IMR-90 (cell line): ENCODE results near the gene SQSTM1. TPM values are rescaled to one million over a fixed set of nuclear protein-coding genes. Genes with fewer than 3 reads are reported as not detected.

Source experiments
- ATAC-seq: fragments of 200-7000 bp; cut with Tn5 transposase; 2 replicates; pipeline ENCODE4 v1.9.1; 2020; ENCODE audit warnings: low read depth, mild to moderate bottlenecking, moderate library complexity
- BruUV-seq: library from RNA; stranded (reverse); fragments of 400-500 nt; replicated peaks from 2 replicates; lab custom pipeline; 2021; lab: Mats Ljungman, UMichigan
- CTCF ChIA-PET: fragments of 300-600 bp; formaldehyde crosslinking; extraction: SDS; loops from one replicate; lab custom pipeline; 2021; ENCODE audit warnings: antibody characterized with exemption; lab: Yijun Ruan, JAX
- POLR2A ChIA-PET: fragments of 300-600 bp; sonication (Branson Sonifier 250); formaldehyde crosslinking; loops from one replicate; lab custom pipeline; 2022; ENCODE audit warnings: antibody characterized with exemption; ENCODE audit not compliant: unreplicated experiment; lab: Charles Lee
- DNase-seq: peaks from one replicate; pipeline ENCODE4 v3.0.0; 2013
- H2AFZ ChIP-seq: replicated peaks from 2 replicates; pipeline ENCODE3; 2013; ENCODE audit warnings: low read length, mild to moderate bottlenecking; ENCODE audit not compliant: poor library complexity
- H2AK5ac ChIP-seq: 2 replicates; pipeline ENCODE4 v1.6.1; 2013; ENCODE audit warnings: low read depth, low read length, inconsistent platforms
- H2AK9ac ChIP-seq: replicated peaks from 2 replicates; pipeline ENCODE3; 2013; ENCODE audit warnings: mild to moderate bottlenecking, low read depth, low read length, moderate library complexity; ENCODE audit not compliant: poor library complexity
- H2BK120ac ChIP-seq: 2 replicates; pipeline ENCODE4 v1.6.1; 2013; ENCODE audit warnings: low read depth, low read length, inconsistent platforms
- H2BK15ac ChIP-seq: 3 replicates; pipeline ENCODE4 v1.6.1; 2013; ENCODE audit warnings: low read depth, low read length, inconsistent platforms
- H2BK20ac ChIP-seq: 2 replicates; pipeline ENCODE4 v1.6.1; 2013; ENCODE audit warnings: low read depth, mild to moderate bottlenecking, inconsistent platforms, low read length, moderate library complexity
- H2BK5ac ChIP-seq: 2 replicates; pipeline ENCODE4 v1.6.1; 2013; ENCODE audit warnings: mild to moderate bottlenecking, low read depth, low read length, inconsistent platforms; ENCODE audit not compliant: poor library complexity, severe bottlenecking
- H3K14ac ChIP-seq: replicated peaks from 2 replicates; pipeline ENCODE4 v1.6.1; 2013; ENCODE audit warnings: low read depth, low read length, inconsistent platforms
- H3K18ac ChIP-seq: 2 replicates; pipeline ENCODE4 v1.6.1; 2013; ENCODE audit warnings: low read depth, low read length, control low read depth
- H3K23ac ChIP-seq: 2 replicates; pipeline ENCODE4 v1.6.1; 2013; ENCODE audit warnings: low read depth, low read length, inconsistent platforms
- H3K27ac ChIP-seq: 2 replicates; pipeline ENCODE4 v1.5.1; 2013; ENCODE audit warnings: mild to moderate bottlenecking, control low read depth, low read length; ENCODE audit not compliant: insufficient read depth
- H3K27me3 ChIP-seq: 2 replicates; pipeline ENCODE4 v1.6.1; 2013; ENCODE audit warnings: low read length; ENCODE audit not compliant: control insufficient read depth, insufficient read depth
- H3K36me3 ChIP-seq: 2 replicates; pipeline ENCODE4 v1.6.1; 2013; ENCODE audit warnings: low read length, mixed read lengths; ENCODE audit not compliant: control insufficient read depth, insufficient read depth
- H3K4ac ChIP-seq: 2 replicates; pipeline ENCODE4 v1.6.1; 2013; ENCODE audit warnings: low read depth, low read length, inconsistent platforms
- H3K4me1 ChIP-seq: 2 replicates; pipeline ENCODE4 v1.6.1; 2013; ENCODE audit warnings: low read length, mixed read lengths; ENCODE audit not compliant: control insufficient read depth, insufficient read depth
- H3K4me2 ChIP-seq: 2 replicates; pipeline ENCODE4 v1.6.1; 2013; ENCODE audit warnings: low read depth, mild to moderate bottlenecking, control low read depth, low read length, moderate library complexity
- H3K4me3 ChIP-seq: 2 replicates; pipeline ENCODE4 v1.5.1; 2013; ENCODE audit warnings: low read depth, mild to moderate bottlenecking, control low read depth, low read length, moderate library complexity; ENCODE audit not compliant: insufficient read depth
- H3K56ac ChIP-seq: 2 replicates; pipeline ENCODE4 v1.6.1; 2013; ENCODE audit warnings: low read length, inconsistent platforms; ENCODE audit not compliant: insufficient read depth; ENCODE audit errors: extremely low read depth
- H3K79me1 ChIP-seq, 2 experiments: 2 replicates each; pipeline ENCODE4 v1.6.1; 2013; ENCODE audit warnings: low read length in 2 of 2, inconsistent platforms in 1 of 2, low read depth in 1 of 2
- H3K9ac ChIP-seq: 2 replicates; pipeline ENCODE4 v1.6.1; 2013; ENCODE audit warnings: low read depth, low read length, control low read depth
- H3K9me1 ChIP-seq: 2 replicates; pipeline ENCODE4 v1.6.1; 2013; ENCODE audit warnings: low read length, inconsistent platforms; ENCODE audit not compliant: insufficient read depth
- H3K9me3 ChIP-seq: 2 replicates; pipeline ENCODE4 v1.6.1; 2013; ENCODE audit warnings: low read length; ENCODE audit not compliant: control insufficient read depth, insufficient read depth
- H4K20me1 ChIP-seq: 2 replicates; pipeline ENCODE4 v1.6.1; 2013; ENCODE audit warnings: low read length, inconsistent platforms; ENCODE audit not compliant: insufficient read depth
- H4K5ac ChIP-seq: 2 replicates; pipeline ENCODE4 v1.6.1; 2013; ENCODE audit warnings: mild to moderate bottlenecking, low read depth, low read length, control low read depth
- H4K8ac ChIP-seq, 2 experiments: 2 replicates each; pipeline ENCODE4 v1.6.1; 2013; ENCODE audit warnings: low read depth in 2 of 2, low read length in 2 of 2, control low read depth in 1 of 2, inconsistent platforms in 1 of 2
- H4K91ac ChIP-seq: 2 replicates; pipeline ENCODE4 v1.6.1; 2013; ENCODE audit warnings: low read depth, low read length, inconsistent platforms; ENCODE audit not compliant: insufficient read depth
- BHLHE40 ChIP-seq: fragments of 150-350 bp; IDR thresholded peaks from 2 replicates; pipeline ENCODE4 v1.6.1; 2016; ENCODE audit warnings: mild to moderate bottlenecking, low read depth, low read length
- CEBPB ChIP-seq: IDR thresholded peaks from 2 replicates; pipeline ENCODE4 v1.6.1; 2012; ENCODE audit warnings: low read depth, low read length, improper control_type of control experiment
- CHD1 ChIP-seq: IDR thresholded peaks from 2 replicates; pipeline ENCODE4 v1.6.1; 2012; ENCODE audit warnings: low read depth, low read length, improper control_type of control experiment
- CTCF ChIP-seq: conservative IDR thresholded peaks from 2 replicates; pipeline ENCODE4 v1.5.1; 2012; ENCODE audit warnings: mild to moderate bottlenecking, low read depth, low read length, improper control_type of control experiment
- ELK1 ChIP-seq: fragments of 150-350 bp; IDR thresholded peaks from 2 replicates; pipeline ENCODE4 v1.6.1; 2016; ENCODE audit warnings: low read depth, mild to moderate bottlenecking, low read length, moderate library complexity, borderline replicate concordance
- FOS ChIP-seq: fragments of 150-350 bp; IDR thresholded peaks from 2 replicates; pipeline ENCODE4 v1.6.1; 2016; ENCODE audit warnings: low read depth, low read length
- MAFK ChIP-seq: IDR thresholded peaks from 2 replicates; pipeline ENCODE4 v1.6.1; 2012; ENCODE audit warnings: low read depth, low read length, improper control_type of control experiment
- MAZ ChIP-seq: IDR thresholded peaks from 2 replicates; pipeline ENCODE4 v1.6.1; 2012; ENCODE audit warnings: low read depth, mild to moderate bottlenecking, low read length, improper control_type of control experiment, moderate library complexity, borderline replicate concordance
- MXI1 ChIP-seq: IDR thresholded peaks from 2 replicates; pipeline ENCODE4 v1.6.1; 2012; ENCODE audit warnings: low read depth, mild to moderate bottlenecking, low read length, moderate library complexity, borderline replicate concordance
- NFE2L2 ChIP-seq: fragments of 150-350 bp; IDR thresholded peaks from 2 replicates; pipeline ENCODE4 v1.6.1; 2016; ENCODE audit warnings: low read depth, mild to moderate bottlenecking, low read length
- POLR2A ChIP-seq: IDR thresholded peaks from 2 replicates; pipeline ENCODE4 v1.6.1; 2012; ENCODE audit warnings: mild to moderate bottlenecking, low read depth, low read length
- RAD21 ChIP-seq: IDR thresholded peaks from 2 replicates; pipeline ENCODE4 v1.6.1; 2012; ENCODE audit warnings: low read length, improper control_type of control experiment
- RCOR1 ChIP-seq: IDR thresholded peaks from 2 replicates; pipeline ENCODE4 v1.6.1; 2012; ENCODE audit warnings: mild to moderate bottlenecking, low read length, improper control_type of control experiment; ENCODE audit not compliant: insufficient replicate concordance
- RFX5 ChIP-seq: IDR thresholded peaks from 2 replicates; pipeline ENCODE4 v1.8.0; 2012; ENCODE audit warnings: low read depth, mild to moderate bottlenecking, low read length, moderate library complexity
- SMC3 ChIP-seq: fragments of 150-350 bp; IDR thresholded peaks from 2 replicates; pipeline ENCODE4 v1.6.1; 2016; ENCODE audit warnings: low read depth, mild to moderate bottlenecking, antibody characterized with exemption, low read length, moderate library complexity
- USF2 ChIP-seq: fragments of 150-350 bp; IDR thresholded peaks from 2 replicates; pipeline ENCODE4 v1.6.1; 2017; ENCODE audit warnings: mild to moderate bottlenecking, antibody characterized with exemption, low read length, low read depth
- WGBS, 2 experiments: methylation state at CpG; one replicate each; pipeline versions ENCODE4 v1.1.5 to v1.1.7; 2013; ENCODE audit warnings: missing lambda C conversion rate in 2 of 2; ENCODE audit not compliant: insufficient read length in 1 of 2; ENCODE audit errors: extremely low coverage in 2 of 2; 5-methylcytosine and 5-hydroxymethylcytosine counted together
- dilution Hi-C: fragments of 300-500 bp; cut with HindIII; formaldehyde crosslinking; loops from one replicate; pipeline ENCODE4 v1.14.3; 2018; ENCODE audit warnings: low sequenced_read_pairs; ENCODE audit not compliant: unreplicated experiment
- in situ Hi-C: fragments of 300-500 bp; cut with MboI; formaldehyde crosslinking; loops from 3 replicates; pipeline ENCODE4 v1.14.3; 2019; ENCODE audit warnings: low sequenced_read_pairs, inconsistent platforms, mixed read lengths
- intact Hi-C: fragments of 100-400 bp; cut with micrococcal nuclease; formaldehyde crosslinking; loops from 2 replicates; pipeline ENCODE4 v1.10.0; 2022
- polyA plus RNA-seq, 3 experiments: library from polyadenylated mRNA; depleted of rRNA; stranded (reverse); fragments of >200 nt; gene quantifications; 2 replicates each; pipeline ENCODE4 v1.2.3, GENCODE V29; 2012; ENCODE audit warnings: low replicate concordance in 1 of 3
- total RNA-seq: library from RNA; depleted of rRNA; stranded (reverse); fragments of >200 nt; gene quantifications from 2 replicates; pipeline ENCODE4 v1.2.3, GENCODE V29; 2012

Gene SQSTM1
- total and polyA plus RNA-seq, 2 of the 4 experiments (the other 2 are of a cell fraction) = 152 to 184 TPM

DNA sequence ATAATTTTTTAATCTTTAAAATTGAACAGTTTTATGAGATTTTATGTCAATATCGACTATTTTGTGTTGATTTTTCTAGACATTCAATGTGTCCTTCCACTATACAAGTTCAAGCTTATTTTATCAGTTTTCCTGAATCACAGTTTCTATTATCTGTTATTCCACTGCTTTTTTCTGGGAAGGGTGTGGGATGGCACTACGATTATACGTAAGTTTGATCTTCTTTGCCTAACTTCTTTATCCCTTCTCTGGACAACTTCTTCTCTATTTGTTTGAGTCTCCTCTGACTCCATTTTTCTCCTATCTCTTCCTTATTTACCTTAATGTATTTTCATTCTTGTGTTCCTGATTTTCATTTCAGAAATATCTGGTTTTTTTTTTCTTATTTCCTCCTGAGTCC, 62.5 kb downstream of the SQSTM1 start:
- TF ChIP-seq MAZ (no peak), NFE2L2 (no peak), POLR2A (no peak), CTCF (no peak), RAD21 (no peak), FOS (no peak), MAFK (no peak), RFX5 (no peak), CEBPB (no peak), CHD1 (no peak), RCOR1 (no peak), SMC3 (no peak), ELK1 (no peak), MXI1 (no peak), BHLHE40 (no peak), USF2 (no peak)
- no CpG with 5 or more reads among the region's 3 CpGs for WGBS, 2 experiments
- H4K5ac ChIP-seq = no peak overlapping the region
- in situ Hi-C loops = no loop called here
- H3K27me3 ChIP-seq = no peaks in the 10 kb centered on the region
- H3K18ac ChIP-seq = no peak overlapping the region
- no TSS peak for BruUV-seq
- H2BK5ac ChIP-seq = no peak overlapping the region
- intact Hi-C loops = no loop called here
- H3K27ac ChIP-seq = no peak overlapping the region
- ATAC-seq = no peak
- no peak overlapping the region for H2AFZ ChIP-seq
- H3K9me3 ChIP-seq = peaks cover 11% of the 10 kb centered on the region
- H3K14ac ChIP-seq = no peak overlapping the region
- no peak overlapping the region for H3K9ac ChIP-seq
- no peak overlapping the region for H3K23ac ChIP-seq
- ChIA-PET CTCF (no interaction called here), POLR2A (no interaction called here)
- 0 out of 2 replicates have a peak, but pooled peaks cover 2% of the 10 kb centered on the region for H3K9me1 ChIP-seq
- H3K56ac ChIP-seq = no peak overlapping the region
- DNase-seq = no peak
- no peak overlapping the region for H2BK120ac ChIP-seq
- no peaks in the 10 kb centered on the region for H4K20me1 ChIP-seq
- no peak overlapping the region for H3K4me2 ChIP-seq
- no peaks in the 10 kb centered on the region for H3K4me1 ChIP-seq
- H2AK9ac ChIP-seq = no peak overlapping the region
- H2BK15ac ChIP-seq = no peak overlapping the region
- dilution Hi-C loops = no loop called here
- H3K4ac ChIP-seq = no peak overlapping the region
- H4K91ac ChIP-seq = no peak overlapping the region
- peaks cover 68% of the 10 kb centered on the region for H3K36me3 ChIP-seq
- H2BK20ac ChIP-seq = no peak overlapping the region
- no peak overlapping the region for H3K4me3 ChIP-seq
- no peak overlapping the region for H4K8ac ChIP-seq
- H2AK5ac ChIP-seq = no peak overlapping the region
- H3K79me1 ChIP-seq = peaks cover 13 to 17% of the 10 kb centered on the region in 2 experiments
